GM20000 (cell line): ENCODE results near the gene DYNLL1.

Experiments
- DNase-seq: peaks from one replicate; pipeline ENCODE4 v3.0.0; 2012; ENCODE audit warnings: low spot score
- TF ChIP-seq, protein P1 (sequence below): IDR thresholded peaks from 2 replicates; pipeline ENCODE4 v1.5.1; 2012; ENCODE audit warnings: mild to moderate bottlenecking, control low read depth; ENCODE audit errors: extremely low read depth, missing control alignments

DYNLL1 gene

DNA sequence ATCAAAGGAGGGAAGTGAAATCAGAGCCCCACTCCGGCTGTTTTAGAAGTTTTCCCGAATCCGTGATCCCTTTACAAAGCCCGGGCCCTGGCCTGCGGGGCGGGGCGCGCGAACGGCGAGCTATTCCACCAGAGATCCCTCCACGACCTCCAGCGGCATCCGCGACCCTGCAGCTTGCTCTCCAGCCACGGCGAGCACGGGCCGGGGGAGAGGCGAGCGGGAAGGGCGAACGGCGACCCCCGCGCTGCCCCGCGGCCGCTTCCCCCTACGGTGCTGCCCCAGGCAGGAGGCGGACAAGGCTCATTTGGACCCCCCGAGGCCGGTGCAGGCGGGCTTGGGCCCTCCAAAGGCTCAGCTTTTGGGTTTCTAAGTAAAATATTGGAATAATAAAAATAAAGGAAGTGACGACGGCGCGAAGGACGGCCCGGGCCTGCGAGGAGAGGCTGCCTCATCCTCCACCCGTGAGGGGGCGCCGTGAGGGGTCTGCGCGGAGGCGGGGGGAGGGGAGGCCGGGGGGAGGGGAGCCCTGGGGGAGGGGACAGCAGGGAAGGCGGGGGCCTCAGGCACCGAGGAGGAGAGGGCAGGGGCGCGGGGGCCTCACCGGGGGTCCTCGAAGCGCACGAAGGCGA is 27.0 kb upstream of the DYNLL1 start:
- TF ChIP-seq, protein P1, sequence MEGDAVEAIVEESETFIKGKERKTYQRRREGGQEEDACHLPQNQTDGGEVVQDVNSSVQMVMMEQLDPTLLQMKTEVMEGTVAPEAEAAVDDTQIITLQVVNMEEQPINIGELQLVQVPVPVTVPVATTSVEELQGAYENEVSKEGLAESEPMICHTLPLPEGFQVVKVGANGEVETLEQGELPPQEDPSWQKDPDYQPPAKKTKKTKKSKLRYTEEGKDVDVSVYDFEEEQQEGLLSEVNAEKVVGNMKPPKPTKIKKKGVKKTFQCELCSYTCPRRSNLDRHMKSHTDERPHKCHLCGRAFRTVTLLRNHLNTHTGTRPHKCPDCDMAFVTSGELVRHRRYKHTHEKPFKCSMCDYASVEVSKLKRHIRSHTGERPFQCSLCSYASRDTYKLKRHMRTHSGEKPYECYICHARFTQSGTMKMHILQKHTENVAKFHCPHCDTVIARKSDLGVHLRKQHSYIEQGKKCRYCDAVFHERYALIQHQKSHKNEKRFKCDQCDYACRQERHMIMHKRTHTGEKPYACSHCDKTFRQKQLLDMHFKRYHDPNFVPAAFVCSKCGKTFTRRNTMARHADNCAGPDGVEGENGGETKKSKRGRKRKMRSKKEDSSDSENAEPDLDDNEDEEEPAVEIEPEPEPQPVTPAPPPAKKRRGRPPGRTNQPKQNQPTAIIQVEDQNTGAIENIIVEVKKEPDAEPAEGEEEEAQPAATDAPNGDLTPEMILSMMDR = no peak
- peak; percentile 77 for DNase-seq

DNA sequence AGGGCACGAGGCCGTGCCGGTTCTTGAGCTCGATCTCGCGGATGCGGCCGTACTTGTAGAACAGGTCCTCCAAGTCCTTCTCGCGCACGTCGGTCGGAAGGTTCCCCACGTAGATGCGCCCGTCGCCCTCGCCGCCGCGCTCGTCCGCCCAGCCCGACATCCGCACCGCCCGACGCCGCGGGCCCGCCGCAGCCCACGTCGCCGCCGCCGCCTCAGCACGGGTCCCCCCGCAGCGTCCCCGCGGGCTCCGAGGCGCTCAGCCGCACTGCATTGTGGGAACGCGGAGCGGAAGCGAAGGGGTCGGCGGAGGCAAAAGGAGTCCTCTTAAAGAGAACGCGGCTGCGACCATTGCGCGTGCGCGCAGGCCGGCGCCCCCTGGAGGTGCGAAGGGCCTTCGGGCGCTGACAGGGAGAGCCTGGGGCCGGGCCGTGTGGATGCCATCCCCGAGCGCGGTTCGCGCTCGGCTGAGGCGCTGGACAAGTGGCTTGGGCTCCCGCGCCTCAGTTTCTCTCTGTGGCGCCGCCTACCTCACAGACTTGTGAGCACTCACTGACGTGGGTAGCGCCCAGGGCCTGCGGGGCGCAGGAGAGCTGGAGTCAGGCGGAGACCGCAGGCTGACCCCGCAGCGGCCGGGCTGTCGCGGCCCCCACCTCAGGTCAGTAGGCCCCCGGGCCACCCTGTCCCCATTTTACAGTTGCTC is 26.3 kb upstream of the DYNLL1 start, which contains the start of gene SRSF9:
TSS of gene SRSF9 (minus strand) at position 299 of the 700 bp plus-strand sequence. CDS start at position 160, 139 bp downstream.
- peak; percentile 99 for DNase-seq
- TF ChIP-seq, protein P1 = peak; percentile 93

DNA sequence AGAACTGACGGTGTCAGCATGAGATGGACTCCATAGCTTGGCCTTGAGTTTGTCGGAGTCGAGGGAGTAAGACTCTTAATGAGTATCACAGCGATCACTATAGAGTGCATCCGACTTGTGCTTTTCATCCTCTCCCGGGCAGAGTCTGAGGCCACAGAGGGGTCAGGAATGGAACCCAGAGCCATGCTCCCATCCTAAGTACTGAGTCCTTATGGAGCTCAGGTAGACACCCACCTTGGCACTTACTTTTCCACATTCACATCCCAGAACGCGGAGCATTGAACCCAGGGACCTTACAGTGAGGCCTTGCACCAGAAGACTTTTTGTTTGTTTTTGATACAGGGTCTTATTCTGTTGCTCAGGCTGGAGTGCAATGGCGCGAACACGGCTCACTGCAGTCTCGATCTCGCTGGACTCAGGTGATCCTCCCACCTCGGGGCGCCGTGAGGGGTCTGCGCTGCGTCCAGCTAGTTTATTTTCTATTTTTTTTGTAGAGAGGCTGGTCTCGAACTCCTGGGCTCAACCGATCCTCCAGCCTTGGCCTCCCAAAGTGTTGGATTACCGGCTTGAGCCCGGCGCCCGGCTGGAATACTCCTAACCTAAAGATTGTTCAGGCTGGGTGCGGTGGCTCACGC is 25.6 kb upstream of the DYNLL1 start:
- TF ChIP-seq, protein P1 = no peak
- DNase-seq = no peak

DNA sequence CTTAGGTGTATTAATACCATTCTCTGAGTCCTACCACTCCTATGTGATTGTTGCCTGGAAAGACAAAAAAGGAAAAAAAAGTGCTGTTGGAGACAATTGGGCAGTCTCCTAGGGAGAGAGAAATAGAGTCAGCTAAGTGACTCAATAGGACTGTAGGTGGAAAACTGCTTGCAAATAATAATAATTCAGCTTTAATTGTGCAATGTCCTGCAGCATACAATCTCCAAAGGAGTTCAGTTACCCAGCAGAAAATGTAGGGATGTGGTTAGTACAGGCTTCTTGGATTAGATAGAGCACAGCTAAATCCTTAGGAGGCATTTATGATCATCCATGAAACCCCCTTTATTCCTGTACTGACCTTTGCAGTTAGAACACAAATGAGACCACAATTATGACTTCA is 23.4 kb upstream of the DYNLL1 start:
- TF ChIP-seq, protein P1 = no peak
- DNase-seq = no peak

DNA sequence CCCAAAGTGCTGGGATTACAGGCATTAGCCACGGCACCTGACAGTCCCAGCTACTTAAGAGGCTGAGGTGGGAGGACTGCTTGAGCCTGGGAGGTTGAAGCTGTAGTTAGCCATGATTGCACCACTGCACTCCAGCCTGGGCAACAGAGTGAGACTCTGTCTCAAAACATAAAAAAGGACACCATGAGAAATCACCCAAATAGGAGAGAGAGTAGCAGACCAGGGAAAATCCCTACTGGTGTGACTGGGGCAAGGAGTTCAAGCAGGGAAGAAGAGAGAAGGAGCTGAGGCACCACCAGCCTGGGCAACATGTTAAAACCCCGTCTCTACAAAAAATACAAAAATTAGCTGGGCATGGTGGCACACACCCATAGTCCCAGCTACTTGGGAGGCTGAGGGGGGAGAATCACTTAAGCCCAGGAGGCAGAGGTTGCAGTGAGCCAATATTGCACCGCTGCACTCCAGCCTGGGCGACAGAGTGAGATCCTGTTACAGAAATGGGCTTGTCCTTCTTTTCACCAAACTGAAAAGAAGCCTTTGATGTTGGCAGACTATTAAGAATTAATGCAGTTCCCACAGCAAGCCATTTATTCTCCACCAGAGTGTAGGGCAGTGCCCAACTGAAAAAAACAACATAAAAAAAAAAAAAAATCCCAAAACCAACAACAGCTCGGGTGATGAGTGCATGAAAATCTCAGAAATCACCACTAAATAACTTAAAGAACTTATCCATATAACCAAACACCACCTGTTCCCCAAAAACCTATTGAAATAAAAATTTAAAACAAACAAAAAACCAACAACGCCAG is 21.9 kb upstream of the DYNLL1 start:
- TF ChIP-seq, protein P1 = no peak
- DNase-seq = no peak

DNA sequence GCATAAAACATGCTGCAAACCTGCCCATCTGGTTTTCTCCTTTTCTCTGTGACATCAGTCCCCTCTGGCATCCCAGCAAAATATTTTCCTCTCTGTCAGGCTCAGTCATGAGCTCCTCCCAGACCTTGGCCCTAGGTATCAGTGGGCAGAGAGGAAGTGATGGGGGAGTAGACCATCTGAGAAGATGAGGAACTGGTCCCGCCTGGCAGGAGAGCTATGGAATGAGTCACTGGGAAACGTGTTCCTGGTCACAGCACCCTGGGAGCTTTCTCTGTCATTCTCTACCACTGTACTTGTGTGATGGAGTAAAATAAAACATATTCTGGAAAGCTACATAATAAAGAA is 21.3 kb upstream of the DYNLL1 start:
- TF ChIP-seq, protein P1 = no peak

More for the DNA sequence above, 21.3 kb upstream of the DYNLL1 start:
- DNase-seq = no peak
